Vagina (tissue), 2 donors: ENCODE results near the gene PCSK5.

Source experiments
- CTCF ChIP-seq, 3 experiments: fragments of 450-650 bp in 2 of 3; fragments of 200-600 bp in 1 of 3; sonication (generic) in 1 of 3; IDR thresholded peaks; one replicate each; pipeline ENCODE4 v1.5.1; 2017 to 2019; ENCODE audit warnings: antibody characterized with exemption in 3 of 3, mild to moderate bottlenecking in 2 of 3, moderate library complexity in 2 of 3
- POLR2A ChIP-seq, 2 donors: fragments of 450-650 bp; IDR thresholded peaks; one replicate each; pipeline ENCODE4 v1.6.1; 2017; ENCODE audit warnings: antibody characterized with exemption in 2 of 2, mild to moderate bottlenecking in 2 of 2, moderate library complexity in 2 of 2

DNA sequence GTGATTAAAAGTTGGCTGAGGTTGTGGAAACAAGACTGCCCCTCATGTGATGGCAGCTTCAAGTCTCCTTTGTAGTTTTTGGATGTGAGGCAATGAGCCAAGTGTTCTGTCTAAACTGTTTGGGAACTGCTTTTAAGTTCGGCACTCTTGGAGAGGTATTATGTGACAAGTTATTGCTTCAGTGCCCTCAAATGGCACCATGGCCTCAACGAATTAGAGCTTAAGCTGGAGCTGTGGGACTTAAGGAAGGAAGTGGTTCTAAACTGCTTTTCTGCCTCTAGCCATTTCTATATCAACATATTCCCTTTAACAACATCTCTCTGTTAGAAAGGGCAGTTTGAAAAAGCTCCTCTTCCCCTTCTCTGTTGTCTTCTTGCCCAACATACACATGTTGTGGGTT lies 276.1 kb downstream of the PCSK5 start:
- no peak for TF ChIP-seq CTCF (IDR thresholded peaks at IDR 0.05)
- no peak for TF ChIP-seq POLR2A (IDR thresholded peaks at IDR 0.05)
